ENCODE measurements around the gene JRKL.

DNA sequence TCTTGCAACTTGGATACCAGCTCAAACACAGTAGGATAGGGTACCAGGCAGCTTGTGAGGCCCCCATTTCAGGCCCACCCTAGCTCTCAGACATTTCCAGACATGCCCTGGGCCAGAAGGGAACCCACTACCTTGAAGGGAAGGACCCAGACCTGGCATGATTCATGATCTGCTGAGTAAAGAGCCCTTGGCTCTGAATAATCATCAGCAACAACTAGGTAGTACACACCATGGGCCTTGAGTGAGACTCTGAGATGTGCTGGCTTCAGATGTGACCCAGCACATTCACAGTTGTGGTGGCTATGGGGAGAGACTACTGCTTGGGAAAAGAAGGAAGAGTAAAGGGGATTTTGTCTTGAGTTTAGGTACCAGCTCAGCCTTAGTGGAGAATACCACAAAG, 23.6 kb downstream of the JRKL start:
- TF ChIP-seq, protein P1, sequence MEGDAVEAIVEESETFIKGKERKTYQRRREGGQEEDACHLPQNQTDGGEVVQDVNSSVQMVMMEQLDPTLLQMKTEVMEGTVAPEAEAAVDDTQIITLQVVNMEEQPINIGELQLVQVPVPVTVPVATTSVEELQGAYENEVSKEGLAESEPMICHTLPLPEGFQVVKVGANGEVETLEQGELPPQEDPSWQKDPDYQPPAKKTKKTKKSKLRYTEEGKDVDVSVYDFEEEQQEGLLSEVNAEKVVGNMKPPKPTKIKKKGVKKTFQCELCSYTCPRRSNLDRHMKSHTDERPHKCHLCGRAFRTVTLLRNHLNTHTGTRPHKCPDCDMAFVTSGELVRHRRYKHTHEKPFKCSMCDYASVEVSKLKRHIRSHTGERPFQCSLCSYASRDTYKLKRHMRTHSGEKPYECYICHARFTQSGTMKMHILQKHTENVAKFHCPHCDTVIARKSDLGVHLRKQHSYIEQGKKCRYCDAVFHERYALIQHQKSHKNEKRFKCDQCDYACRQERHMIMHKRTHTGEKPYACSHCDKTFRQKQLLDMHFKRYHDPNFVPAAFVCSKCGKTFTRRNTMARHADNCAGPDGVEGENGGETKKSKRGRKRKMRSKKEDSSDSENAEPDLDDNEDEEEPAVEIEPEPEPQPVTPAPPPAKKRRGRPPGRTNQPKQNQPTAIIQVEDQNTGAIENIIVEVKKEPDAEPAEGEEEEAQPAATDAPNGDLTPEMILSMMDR (IDR thresholded peaks at IDR 0.05; ENCODE audit: low read length), result no peak
- TF ChIP-seq EZH2 (optimal IDR thresholded peaks at IDR 0.05; ENCODE audit: low read depth, low read length), result no peak

Data from MM.1S (cell line).